Measurements from ENCODE around the gene HPCAL4.

GRCh38 chr1:39643705-39644104 lies 47.5 kb downstream of the HPCAL4 start:
- no peak for TF ChIP-seq POLR2A (IDR thresholded peaks at IDR 0.05)
- TF ChIP-seq, protein P1, sequence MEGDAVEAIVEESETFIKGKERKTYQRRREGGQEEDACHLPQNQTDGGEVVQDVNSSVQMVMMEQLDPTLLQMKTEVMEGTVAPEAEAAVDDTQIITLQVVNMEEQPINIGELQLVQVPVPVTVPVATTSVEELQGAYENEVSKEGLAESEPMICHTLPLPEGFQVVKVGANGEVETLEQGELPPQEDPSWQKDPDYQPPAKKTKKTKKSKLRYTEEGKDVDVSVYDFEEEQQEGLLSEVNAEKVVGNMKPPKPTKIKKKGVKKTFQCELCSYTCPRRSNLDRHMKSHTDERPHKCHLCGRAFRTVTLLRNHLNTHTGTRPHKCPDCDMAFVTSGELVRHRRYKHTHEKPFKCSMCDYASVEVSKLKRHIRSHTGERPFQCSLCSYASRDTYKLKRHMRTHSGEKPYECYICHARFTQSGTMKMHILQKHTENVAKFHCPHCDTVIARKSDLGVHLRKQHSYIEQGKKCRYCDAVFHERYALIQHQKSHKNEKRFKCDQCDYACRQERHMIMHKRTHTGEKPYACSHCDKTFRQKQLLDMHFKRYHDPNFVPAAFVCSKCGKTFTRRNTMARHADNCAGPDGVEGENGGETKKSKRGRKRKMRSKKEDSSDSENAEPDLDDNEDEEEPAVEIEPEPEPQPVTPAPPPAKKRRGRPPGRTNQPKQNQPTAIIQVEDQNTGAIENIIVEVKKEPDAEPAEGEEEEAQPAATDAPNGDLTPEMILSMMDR (IDR thresholded peaks at IDR 0.05): no peak

All from sigmoid colon (tissue), 3 donors.